ENCODE data around the gene ATG16L2.
A peak's percentile ranks its signal among the peaks of the same experiment; 100 is the strongest.
"Not testable (repeated sequence)": the region's sequence is repeated elsewhere in the genome, so short reads cannot be mapped to it uniquely, and the experiment has no call there.

The ATG16L2 gene

DNA sequence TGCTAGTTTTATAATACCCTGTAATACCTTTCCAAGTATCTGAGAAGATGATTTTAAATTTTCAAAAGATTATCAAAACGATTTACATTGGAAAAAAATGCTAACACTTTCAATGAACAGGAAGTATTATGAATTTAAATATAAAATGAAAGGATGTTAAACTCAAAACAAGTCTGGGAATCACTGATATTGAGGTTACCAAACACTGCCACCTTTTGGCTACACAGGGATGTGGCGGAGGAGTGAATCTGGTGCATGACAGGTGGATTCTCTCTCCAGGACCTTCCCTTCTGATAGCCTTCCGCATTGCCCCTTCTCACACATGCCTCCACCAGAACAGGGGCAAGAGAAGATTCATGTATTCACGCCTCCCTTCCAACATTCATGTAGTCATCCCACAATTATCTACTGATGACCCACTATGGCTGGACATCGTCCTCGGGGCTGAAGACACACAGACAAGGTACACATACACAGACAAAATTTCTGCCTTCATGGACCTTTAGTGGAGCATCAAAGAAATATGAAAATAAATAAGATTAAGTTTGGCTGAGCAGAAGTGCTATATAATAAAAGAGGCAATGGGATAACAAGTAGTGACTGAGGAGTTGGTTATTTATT is 34.7 kb downstream of the ATG16L2 start:
- DNase-seq (ENCODE audit: low read depth) = peak; percentile 59

GRCh38 chr11:72850832-72851231 is 36.6 kb downstream of the ATG16L2 start:
- DNase-seq (ENCODE audit: low read depth) = no peak

DNA sequence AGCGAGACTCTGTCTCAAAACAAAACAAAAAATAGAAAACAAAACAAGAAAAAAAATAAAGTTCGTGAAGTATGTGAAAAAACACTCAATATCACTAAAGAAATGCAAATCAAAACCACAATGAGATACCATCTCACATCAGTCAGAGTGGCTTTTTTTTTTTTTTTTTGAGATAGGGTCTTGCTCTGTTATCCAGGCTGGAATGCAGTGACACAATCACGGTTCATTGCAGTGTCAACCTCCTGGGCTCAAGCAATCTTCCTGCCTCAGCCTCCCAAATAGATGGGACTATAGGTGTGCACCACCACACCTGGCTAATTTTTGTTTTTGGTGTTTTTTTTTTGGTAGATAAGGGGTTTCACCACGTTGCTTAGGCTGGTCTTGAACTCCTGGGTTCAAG is 37.5 kb downstream of the ATG16L2 start:
- DNase-seq (ENCODE audit: low read depth) = no peak

- no peak for DNase-seq (ENCODE audit: low read depth)
Measured at GRCh38 chr11:72856065-72856464, 41.9 kb downstream of the ATG16L2 start.

DNA sequence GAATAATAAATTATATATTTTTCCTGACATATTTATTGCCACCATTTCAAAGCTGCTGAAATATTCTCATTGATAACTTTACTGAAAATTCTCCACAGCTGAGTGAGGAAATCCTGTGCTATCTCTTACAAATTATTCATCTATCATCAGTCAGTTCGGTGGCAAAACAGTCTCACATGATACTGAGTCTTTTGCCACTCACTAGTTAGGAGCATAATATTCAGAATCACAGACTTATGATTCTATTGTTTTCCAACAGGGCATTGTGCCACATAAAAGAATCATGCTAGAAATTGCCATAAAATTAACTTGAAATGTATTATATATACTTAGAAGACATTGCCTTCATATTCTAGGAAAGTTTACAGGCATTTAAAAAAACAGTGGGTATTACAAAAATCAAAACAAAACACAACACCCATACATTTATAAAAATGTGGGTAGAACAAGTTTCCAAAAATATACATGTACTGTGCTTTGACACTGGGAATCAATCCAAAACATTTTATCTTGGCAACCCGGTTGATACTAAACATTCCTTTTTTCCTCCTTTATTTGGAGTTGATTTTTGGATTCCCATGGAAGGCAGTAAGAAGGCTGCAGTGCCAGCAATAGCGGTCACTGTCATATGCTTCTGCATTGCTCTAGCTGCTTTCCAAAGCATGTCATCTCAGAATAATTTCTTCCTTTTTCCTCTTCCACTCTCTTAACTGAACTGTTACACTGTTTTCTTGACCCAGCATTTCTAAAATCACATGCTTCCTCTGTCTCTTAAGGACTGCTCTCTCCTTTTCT is 42.5 kb downstream of the ATG16L2 start:
- DNase-seq (ENCODE audit: low read depth) = no peak

- not testable (repeated sequence) for DNase-seq (ENCODE audit: low read depth)
Measured at GRCh38 chr11:72858267-72858666, 44.1 kb downstream of the ATG16L2 start.

GRCh38 chr11:72859126-72859525 is 44.9 kb downstream of the ATG16L2 start:
- DNase-seq (ENCODE audit: low read depth) = peak; percentile 48

GRCh38 chr11:72860010-72860409 is 45.8 kb downstream of the ATG16L2 start:
- DNase-seq (ENCODE audit: low read depth) = no peak

DNA sequence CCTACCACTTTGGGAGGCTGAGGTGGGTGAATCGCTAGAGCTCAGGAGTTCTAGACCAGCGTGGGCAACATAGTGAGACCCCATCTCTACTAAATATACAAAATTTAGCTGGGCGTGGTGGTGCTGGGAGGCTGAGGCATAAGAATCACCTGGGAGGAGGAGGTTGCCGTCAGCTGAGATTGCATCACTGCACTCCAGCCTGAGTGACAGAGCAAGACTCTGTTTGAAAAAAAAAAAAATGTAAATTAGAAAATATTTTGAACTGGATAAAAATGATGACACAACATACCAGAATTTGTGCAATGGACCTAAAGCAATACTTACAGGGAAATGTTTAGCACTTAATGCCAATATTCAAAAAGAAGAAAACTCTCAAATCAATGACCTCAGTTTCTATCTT is 46.4 kb downstream of the ATG16L2 start:
- no peak for DNase-seq (ENCODE audit: low read depth)

- no peak for DNase-seq (ENCODE audit: low read depth)
Measured at GRCh38 chr11:72863091-72863490, 48.9 kb downstream of the ATG16L2 start.

DNA sequence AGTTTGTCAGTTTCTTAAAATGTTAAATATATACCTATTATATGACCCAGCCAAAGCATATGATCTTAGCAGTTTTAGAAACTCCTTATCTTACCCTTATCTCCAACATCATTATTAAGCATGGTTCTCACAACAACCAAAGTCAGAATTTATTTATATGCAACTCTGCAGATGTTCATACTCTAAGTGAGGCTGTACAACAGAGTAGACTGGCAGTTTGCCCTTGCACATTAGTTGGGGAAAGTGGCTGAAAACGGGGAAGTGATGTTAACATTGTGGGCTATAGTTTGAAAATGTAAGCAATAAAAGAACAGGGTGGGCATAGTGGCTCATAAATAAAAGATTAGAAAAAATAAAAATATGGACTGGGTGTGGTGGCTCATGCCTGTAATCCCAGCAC is 49.7 kb downstream of the ATG16L2 start:
- no peak for DNase-seq (ENCODE audit: low read depth)

GRCh38 chr11:72864702-72865655 is 50.8 kb downstream of the ATG16L2 start:
- peak; percentile 36 for DNase-seq (ENCODE audit: low read depth)

- no peak for DNase-seq (ENCODE audit: low read depth)
Measured at GRCh38 chr11:72867970-72868369, 53.8 kb downstream of the ATG16L2 start.

DNA sequence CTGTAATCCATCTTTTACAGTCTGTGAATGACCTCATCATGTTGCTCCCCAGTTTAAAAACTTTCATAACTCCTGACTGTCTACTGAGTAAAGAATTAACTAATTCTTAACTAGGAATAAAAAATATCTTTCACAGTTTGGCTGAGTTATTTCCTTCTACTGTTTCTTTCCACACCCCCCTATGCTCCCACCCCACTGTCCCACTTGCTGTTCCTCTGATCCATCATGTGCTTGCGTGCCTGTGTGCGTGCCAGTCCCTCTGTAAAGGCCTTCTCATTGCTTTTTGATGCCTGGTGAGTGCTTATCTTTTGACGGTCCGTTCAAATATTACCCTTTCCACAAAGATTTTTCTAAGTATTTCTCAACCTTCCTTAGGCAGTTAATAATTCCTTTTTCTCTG is 55.6 kb downstream of the ATG16L2 start:
- no peak for DNase-seq (ENCODE audit: low read depth)

DNA sequence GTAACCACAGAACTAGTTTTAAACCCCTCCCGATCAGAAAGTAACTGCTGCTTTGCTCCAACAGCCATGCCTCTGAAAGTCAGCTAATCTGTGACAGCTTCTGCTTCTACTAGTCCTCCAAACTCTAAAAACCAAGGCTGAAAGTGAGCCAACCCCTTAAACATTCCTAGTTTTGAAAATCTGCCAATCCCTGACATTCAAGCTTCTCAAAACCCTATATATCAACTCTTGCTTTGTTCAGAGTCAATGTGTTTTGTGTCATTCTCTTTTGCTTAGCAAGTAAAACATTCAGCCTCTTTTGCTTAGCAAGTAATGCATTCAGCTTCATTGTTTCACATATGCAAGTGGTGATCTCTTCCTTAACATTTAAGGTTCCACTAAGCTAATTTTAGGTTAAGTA is 56.9 kb downstream of the ATG16L2 start:
- DNase-seq (ENCODE audit: low read depth) = no peak

GRCh38 chr11:72872012-72872411 is 57.8 kb downstream of the ATG16L2 start:
- no peak for DNase-seq (ENCODE audit: low read depth)

DNA sequence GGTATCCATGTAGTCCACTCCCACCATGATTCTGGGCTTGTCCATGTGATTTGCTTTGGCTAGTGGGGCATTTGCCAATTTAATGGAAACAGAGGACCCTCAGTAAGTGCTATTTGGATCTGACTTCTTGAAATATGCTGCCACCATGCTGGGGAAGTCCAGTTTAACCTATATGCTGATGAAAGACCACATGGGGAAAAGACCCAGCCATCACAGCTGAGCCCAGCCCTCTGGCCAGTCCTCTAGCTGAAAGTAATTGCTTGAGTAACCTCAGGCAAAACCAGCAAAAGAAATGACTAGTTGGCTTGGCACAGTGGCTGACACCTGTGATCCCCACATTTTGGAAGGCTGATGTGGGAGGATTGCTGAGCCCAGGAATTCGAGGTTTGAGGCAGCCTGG is 61.5 kb downstream of the ATG16L2 start:
- DNase-seq (ENCODE audit: low read depth) = no peak

DNA sequence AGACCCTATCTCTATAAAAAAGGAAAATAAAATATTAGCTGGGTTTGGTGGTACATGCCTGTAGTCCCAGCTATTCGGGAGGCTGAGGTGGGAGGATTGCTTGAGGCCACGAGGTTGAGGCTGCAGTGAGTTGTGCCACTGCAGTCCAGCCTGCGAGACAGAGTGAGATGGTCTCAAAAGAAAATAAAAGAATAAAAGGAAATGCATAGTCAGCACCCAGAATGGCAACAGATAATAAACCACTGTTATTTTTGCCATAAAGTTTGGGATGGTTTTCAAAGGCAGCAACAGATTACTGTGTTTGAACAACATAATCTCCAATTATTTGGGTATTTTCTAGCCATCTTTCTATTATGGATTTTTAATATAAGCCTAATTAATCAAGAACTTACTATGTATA is 61.9 kb downstream of the ATG16L2 start:
- DNase-seq (ENCODE audit: low read depth) = no peak

Measured in ELR (cell line).